Neural cell (in vitro differentiated cells): ENCODE measurements around the gene SRGAP2B. TPM values are rescaled to one million over a fixed set of nuclear protein-coding genes. Genes with fewer than 3 reads are reported as not detected.
"Not testable (repeated sequence)": the region's sequence is repeated elsewhere in the genome, so short reads cannot be mapped to it uniquely, and the experiment has no call there.

ENCODE experiments used
- H2AFZ ChIP-seq: fragments of 200-600, 300-800 bp; sonication (generic), shearing (Covaris generic); 2 replicates; pipeline ENCODE4 v1.6.0; 2014; ENCODE audit warnings: low read depth, mild to moderate bottlenecking, antibody characterized with exemption, low read length, moderate library complexity
- H3F3A ChIP-seq: fragments of 200-600 bp; shearing (Covaris generic); 2 replicates; pipeline ENCODE4 v1.6.1; 2016; ENCODE audit warnings: mild to moderate bottlenecking, moderate library complexity, mixed read lengths, antibody characterized with exemption, low read length; ENCODE audit not compliant: insufficient read depth, poor library complexity, severe bottlenecking
- H3K27ac ChIP-seq: fragments of 200-600, 300-800 bp; sonication (generic), shearing (Covaris generic); 2 replicates; pipeline ENCODE4 v1.5.1; 2014; ENCODE audit warnings: mild to moderate bottlenecking, low read length, moderate library complexity
- H3K27me3 ChIP-seq: fragments of 300-800, 200-600 bp; sonication (generic), shearing (Covaris generic); 2 replicates; pipeline ENCODE4 v1.6.0; 2014; ENCODE audit warnings: mild to moderate bottlenecking, low read depth, low read length, moderate library complexity; ENCODE audit not compliant: insufficient read depth
- H3K36me3 ChIP-seq: fragments of 300-800, 200-600 bp; sonication (generic), shearing (Covaris generic); 2 replicates; pipeline ENCODE4 v1.5.1; 2014; ENCODE audit warnings: mild to moderate bottlenecking, antibody characterized with exemption, low read length, moderate library complexity; ENCODE audit not compliant: insufficient read depth
- H3K4me2 ChIP-seq: fragments of 300-800, 200-600 bp; sonication (generic), shearing (Covaris generic); 2 replicates; pipeline ENCODE4 v1.6.0; 2014; ENCODE audit warnings: mild to moderate bottlenecking, low read length
- H3K4me3 ChIP-seq: fragments of 300-800, 200-600 bp; sonication (generic), shearing (Covaris generic); 2 replicates; pipeline ENCODE4 v1.5.1; 2014; ENCODE audit warnings: mild to moderate bottlenecking, low read length, moderate library complexity
- H3K79me2 ChIP-seq: fragments of 200-600 bp; shearing (Covaris generic); replicated peaks from 2 replicates; pipeline ENCODE4 v1.6.0; 2014; ENCODE audit warnings: mild to moderate bottlenecking, low read length, moderate library complexity; ENCODE audit not compliant: insufficient read depth
- H3K9ac ChIP-seq: fragments of 300-800, 200-600 bp; sonication (generic), shearing (Covaris generic); 2 replicates; pipeline ENCODE4 v1.6.1; 2016; ENCODE audit warnings: mild to moderate bottlenecking, low read length, mixed read lengths
- H3K9me2 ChIP-seq: fragments of 200-600 bp; shearing (Covaris generic); 2 replicates; pipeline ENCODE4 v1.6.1; 2016; ENCODE audit warnings: mild to moderate bottlenecking, low read length, mixed read lengths; ENCODE audit not compliant: insufficient read depth
- H3K9me3 ChIP-seq: fragments of 200-600, 300-800 bp; sonication (generic), shearing (Covaris generic); 2 replicates; pipeline ENCODE4 v1.6.1; 2016; ENCODE audit warnings: mild to moderate bottlenecking, mixed run types, low read length, moderate library complexity, mixed read lengths
- H4K20me1 ChIP-seq: fragments of 200-600 bp; shearing (Covaris generic); 2 replicates; pipeline ENCODE4 v1.6.1; 2016; ENCODE audit warnings: mild to moderate bottlenecking, mixed run types; ENCODE audit not compliant: insufficient read depth
- polyA plus RNA-seq: library from polyadenylated mRNA; depleted of rRNA; stranded (reverse); fragments of >200 nt; gene quantifications from 2 replicates; pipeline ENCODE4 v1.2.3, GENCODE V29; 2014

The SRGAP2B gene
- polyA plus RNA-seq, 1 donor from 2014 or later = 11.8 TPM

- H3F3A ChIP-seq, H3K79me2 ChIP-seq, H3K36me3 ChIP-seq, H3K9me2 ChIP-seq, H3K4me3 ChIP-seq, H3K27ac ChIP-seq, H4K20me1 ChIP-seq, H3K4me2 ChIP-seq, H2AFZ ChIP-seq, H3K27me3 ChIP-seq, H3K9ac ChIP-seq, H3K9me3 ChIP-seq: not testable (repeated sequence)
These were observed 47.6 kb downstream of the SRGAP2B start for GRCh38 chr1:145047553-145047952.

GRCh38 chr1:145045571-145046273 lies 49.4 kb downstream of the SRGAP2B start:
- not testable (repeated sequence) for H3F3A ChIP-seq, H3K9me2 ChIP-seq, H3K4me2 ChIP-seq

GRCh38 chr1:145041519-145041918 lies 53.6 kb downstream of the SRGAP2B start:
- H3K79me2 ChIP-seq, H3K9me2 ChIP-seq, H3K27ac ChIP-seq, H3K9ac ChIP-seq, H3K9me3 ChIP-seq, H3K27me3 ChIP-seq, H3K4me2 ChIP-seq, H3K4me3 ChIP-seq, H3F3A ChIP-seq, H3K36me3 ChIP-seq, H2AFZ ChIP-seq, H4K20me1 ChIP-seq: not testable (repeated sequence)

More at GRCh38 chr1:145045571-145046273, 49.4 kb downstream of the SRGAP2B start:
- H3K27ac ChIP-seq, H3K79me2 ChIP-seq, H2AFZ ChIP-seq, H3K27me3 ChIP-seq, H3K36me3 ChIP-seq, H3K4me3 ChIP-seq, H4K20me1 ChIP-seq, H3K9ac ChIP-seq, H3K9me3 ChIP-seq: not testable (repeated sequence)

GRCh38 chr1:145036019-145036418 lies 59.1 kb downstream of the SRGAP2B start:
- not testable (repeated sequence) for H3K27me3 ChIP-seq, H3K79me2 ChIP-seq, H4K20me1 ChIP-seq, H3K9ac ChIP-seq, H3K36me3 ChIP-seq, H3K9me2 ChIP-seq, H3K9me3 ChIP-seq, H3F3A ChIP-seq, H3K4me2 ChIP-seq, H3K4me3 ChIP-seq, H2AFZ ChIP-seq, H3K27ac ChIP-seq

GRCh38 chr1:145033523-145033922 lies 61.6 kb downstream of the SRGAP2B start:
- H3K27me3 ChIP-seq, H3K9ac ChIP-seq, H3K79me2 ChIP-seq, H3K27ac ChIP-seq, H3K36me3 ChIP-seq, H2AFZ ChIP-seq, H3K9me3 ChIP-seq, H3K4me3 ChIP-seq, H4K20me1 ChIP-seq, H3K4me2 ChIP-seq, H3F3A ChIP-seq, H3K9me2 ChIP-seq: not testable (repeated sequence)

- not testable (repeated sequence) for H3K27me3 ChIP-seq, H3K36me3 ChIP-seq, H4K20me1 ChIP-seq, H3K9me3 ChIP-seq, H3K9me2 ChIP-seq, H3K79me2 ChIP-seq, H3F3A ChIP-seq, H3K27ac ChIP-seq, H3K9ac ChIP-seq, H3K4me2 ChIP-seq, H2AFZ ChIP-seq, H3K4me3 ChIP-seq
These were observed 67.9 kb downstream of the SRGAP2B start for GRCh38 chr1:145027251-145027650.

- H3K36me3 ChIP-seq, H3K9me3 ChIP-seq, H3K9ac ChIP-seq, H4K20me1 ChIP-seq, H3K27ac ChIP-seq, H3K4me3 ChIP-seq, H3K9me2 ChIP-seq, H3F3A ChIP-seq, H3K79me2 ChIP-seq, H3K27me3 ChIP-seq, H3K4me2 ChIP-seq, H2AFZ ChIP-seq: not testable (repeated sequence)
These were observed 69.8 kb downstream of the SRGAP2B start for GRCh38 chr1:145025286-145025685.

GRCh38 chr1:145022259-145022658 lies 72.9 kb downstream of the SRGAP2B start:
- not testable (repeated sequence) for H3K9me2 ChIP-seq, H4K20me1 ChIP-seq, H2AFZ ChIP-seq, H3K36me3 ChIP-seq, H3K27me3 ChIP-seq, H3F3A ChIP-seq, H3K27ac ChIP-seq, H3K9me3 ChIP-seq, H3K4me3 ChIP-seq, H3K9ac ChIP-seq, H3K79me2 ChIP-seq, H3K4me2 ChIP-seq
